HG02840 (cell line): ENCODE measurements around the gene SERTAD2.

ENCODE experiments used
- ATAC-seq: cut with Tn5 transposase; IDR thresholded peaks from one replicate; pipeline ENCODE4 v1.9.1; 2021; ENCODE audit warnings: mild to moderate bottlenecking, moderate library complexity, moderate number of reproducible peaks; ENCODE audit not compliant: unreplicated experiment, low FRiP score

Gene SERTAD2, protein sequence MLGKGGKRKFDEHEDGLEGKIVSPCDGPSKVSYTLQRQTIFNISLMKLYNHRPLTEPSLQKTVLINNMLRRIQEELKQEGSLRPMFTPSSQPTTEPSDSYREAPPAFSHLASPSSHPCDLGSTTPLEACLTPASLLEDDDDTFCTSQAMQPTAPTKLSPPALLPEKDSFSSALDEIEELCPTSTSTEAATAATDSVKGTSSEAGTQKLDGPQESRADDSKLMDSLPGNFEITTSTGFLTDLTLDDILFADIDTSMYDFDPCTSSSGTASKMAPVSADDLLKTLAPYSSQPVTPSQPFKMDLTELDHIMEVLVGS

DNA sequence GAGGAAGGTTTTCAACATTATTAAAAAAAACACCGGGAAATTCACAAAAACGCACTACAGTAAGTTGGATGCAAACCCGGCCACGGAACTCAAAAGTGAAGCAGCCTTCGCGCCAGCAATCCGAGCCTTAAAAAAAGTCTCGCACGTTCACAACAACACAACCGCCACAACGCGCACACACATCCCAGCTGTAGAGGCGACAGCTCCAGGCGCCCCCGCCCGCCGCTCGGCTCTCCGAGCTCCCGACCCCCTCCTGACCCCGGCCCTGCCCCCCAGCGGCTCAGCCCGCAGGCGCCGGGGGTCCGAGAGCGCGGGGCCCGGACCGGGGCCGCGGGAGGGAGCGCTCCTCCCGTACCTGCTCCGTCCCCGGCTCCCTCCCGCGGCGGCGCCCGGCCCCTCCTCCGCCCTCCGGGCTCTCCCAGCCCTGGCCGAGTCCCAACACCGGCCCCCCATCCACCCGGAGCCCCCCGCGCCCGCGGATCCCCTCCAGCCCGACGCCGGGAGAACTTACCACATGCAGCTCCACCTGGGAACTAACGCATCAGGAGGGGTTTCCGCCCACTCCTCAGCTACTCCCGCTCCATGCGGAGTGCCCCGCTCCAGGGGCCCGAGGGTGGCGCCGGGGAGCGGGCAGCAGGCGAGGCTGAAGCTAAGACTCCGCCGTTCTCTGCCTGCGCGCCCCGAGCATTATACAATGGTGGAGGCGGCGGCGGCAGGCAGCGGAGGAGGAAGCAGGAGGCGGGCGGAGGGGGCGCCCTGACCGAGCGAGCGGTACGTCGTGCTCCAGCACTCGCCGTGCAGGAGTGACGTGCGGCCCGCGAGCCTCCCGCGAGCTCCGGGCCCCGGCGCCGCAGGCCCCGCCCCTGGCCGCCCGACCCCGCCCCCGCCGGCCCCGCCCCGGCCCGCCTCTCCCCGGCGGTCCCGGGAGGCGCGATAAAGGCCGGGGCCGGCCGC lies at the start of gene SERTAD2:
Gene SERTAD2 (minus strand): TSS at position 805 of the 954 bp plus-strand sequence. CDS start 17,042 bp downstream, outside the sequence.
- peak; percentile 54 for ATAC-seq

DNA sequence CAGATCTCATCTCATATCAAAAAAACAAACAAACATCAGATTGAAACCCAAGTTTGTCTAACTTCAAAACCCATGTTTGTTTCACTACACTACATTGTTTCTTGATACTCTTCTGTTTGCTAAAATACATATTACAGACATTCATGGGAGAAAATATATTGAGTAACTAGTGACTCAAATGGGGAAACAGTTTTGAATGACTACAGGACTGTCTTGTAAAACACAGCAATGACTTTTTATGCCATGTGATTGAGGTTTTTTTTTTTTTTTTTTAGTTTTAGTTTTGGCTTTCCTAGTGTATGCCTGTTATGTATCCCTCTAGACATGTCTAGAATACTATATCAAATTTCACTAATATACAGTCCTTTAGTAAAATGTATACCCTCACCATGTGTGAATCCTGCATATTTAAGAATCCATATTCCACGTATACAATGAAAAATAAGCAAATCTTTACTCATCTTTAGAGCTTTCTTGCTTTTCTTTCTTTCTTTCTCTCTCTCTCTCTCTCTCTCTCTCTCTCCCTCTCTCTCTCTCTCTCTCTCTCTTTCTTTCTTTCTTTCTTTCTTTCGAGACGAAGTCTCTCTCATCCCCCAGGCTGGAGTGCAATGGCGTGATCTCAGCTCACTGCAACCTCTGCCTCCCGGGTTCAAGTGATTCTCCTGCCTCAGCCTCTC lies 46.6 kb upstream of the SERTAD2 start:
- ATAC-seq: peak; percentile 35

DNA sequence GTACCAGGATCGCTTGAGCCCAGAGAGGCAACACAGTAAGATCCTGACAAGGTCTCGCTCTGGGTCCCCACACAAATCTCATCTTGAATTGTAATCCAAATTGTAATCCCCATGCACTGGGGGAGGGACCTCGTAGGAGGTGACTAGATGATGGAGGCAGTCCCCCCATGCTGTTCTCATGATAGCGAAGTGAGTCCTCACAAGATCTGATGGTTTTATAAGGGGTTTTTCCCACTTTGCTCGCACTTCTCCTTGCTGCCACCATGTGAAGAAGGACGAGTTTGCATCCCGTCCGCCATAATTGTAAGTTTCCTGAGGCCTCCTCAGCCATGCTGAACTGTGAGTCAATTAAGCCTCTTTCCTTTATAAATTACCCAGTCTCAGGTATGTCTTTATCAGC lies 46.0 kb upstream of the SERTAD2 start:
- ATAC-seq: peak; percentile 19

DNA sequence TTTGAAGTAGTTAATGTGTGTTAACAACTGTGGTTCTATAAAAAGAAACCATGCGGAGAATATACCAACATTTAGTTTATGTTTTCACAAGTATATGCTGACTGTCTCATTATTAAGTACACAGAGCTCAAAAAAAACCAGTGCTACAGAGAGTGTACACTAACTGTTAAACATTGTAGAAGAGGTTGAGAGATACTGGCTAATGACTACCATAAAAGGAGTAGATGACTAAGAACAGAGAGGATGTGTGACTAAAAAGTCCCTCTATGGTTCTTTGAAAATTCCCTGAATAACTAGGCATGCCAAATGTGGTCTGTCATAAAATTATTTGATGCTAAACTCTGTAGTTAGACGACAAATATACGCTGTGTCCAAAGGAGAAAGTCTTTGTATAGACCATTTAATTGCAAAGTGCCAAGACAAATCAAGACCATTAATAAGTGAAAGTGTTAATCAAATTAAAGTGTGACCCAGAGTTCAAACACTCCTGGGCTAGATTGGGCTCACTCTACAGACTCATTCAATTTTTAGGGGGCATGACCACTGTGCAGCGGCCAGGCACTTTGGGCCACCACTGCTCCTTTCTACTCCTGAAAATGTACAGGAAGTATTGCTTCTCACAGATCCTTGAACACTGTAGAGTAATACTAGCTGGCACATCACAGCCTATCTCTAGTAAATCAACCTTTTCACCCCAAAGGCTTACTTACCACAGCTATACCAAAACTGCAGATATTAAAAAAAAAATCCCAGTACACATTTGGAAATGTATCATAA lies 45.1 kb upstream of the SERTAD2 start:
- ATAC-seq: peak; percentile 77

DNA sequence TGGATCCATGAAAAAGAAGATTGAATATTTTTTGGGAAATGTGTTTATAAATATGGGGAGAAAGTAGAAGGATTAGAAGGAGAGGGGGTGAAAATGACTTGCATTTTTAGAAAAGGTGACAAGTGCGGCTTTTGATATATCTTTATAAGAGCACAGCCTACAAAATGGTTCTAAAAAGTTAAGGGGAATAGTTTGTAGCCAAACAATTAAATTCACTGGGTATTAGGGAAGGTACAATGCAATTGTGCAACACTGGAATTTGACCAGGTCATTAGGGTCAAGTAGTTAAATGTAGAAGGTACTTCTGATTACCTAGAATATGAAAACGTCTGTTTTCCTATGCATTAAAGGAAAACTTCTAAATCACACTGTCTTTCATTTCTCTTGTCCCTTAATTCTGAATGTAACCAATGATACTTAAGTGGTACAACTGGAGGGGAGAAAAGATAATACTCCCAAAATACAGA lies 44.5 kb upstream of the SERTAD2 start:
- no peak for ATAC-seq

DNA sequence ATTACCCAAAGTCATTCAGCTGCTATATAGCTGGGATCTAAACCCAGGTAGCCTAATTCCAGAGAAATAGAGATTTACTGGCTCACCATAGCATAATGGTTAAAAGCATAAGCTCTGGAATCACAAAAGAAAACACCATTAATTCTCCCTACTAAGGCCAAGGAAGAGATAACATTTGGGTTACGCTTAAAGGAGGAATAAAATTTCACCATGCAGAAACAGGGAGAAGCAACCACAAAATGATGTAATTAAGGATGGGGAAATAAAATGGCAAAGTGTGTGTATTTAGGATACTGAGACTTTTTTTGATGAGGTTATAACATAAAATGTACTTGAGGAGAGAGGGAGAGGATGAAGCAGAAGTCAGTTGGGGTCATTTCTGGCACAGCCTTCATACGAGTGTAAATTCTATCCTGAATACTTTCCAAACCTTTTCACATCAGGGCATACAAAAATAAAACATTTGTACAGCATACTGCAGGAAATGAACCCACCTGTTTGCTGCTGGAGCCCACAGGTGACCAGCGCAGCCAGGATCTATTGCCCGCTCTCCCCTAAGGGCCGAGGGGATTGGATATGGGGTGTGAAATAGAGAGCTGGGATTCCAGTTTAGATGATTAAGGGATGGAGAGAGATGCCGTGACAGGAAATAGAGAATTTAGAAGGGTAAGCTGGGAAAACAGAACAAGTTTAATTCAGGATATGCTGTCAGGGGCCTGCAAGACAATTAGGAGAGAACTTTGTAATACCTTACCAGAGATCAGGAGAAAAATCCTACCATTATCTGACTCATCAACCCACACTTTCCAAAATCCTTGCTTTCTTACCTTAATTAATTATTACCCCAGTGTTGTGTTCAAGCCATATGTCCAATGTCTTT lies 43.8 kb upstream of the SERTAD2 start:
- no peak for ATAC-seq

DNA sequence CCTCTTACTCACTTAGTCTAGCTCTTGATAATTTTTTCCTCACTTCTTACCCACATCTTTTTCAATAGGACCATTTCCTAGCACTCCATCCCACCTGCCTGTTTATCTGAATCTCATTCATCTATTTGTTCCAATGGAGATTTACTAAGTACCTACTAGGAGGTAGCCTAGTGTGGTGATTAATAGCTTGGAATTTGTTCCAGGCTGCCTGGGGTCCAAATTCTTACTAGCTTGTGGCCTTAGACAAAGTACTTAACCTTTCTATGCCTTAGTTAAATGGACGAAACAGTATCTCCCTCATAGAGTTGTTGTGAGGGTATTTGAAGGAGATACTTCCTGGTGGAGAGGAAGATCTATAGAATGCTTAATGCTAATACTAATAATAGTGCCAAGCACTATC lies 42.9 kb upstream of the SERTAD2 start:
- ATAC-seq: no peak

DNA sequence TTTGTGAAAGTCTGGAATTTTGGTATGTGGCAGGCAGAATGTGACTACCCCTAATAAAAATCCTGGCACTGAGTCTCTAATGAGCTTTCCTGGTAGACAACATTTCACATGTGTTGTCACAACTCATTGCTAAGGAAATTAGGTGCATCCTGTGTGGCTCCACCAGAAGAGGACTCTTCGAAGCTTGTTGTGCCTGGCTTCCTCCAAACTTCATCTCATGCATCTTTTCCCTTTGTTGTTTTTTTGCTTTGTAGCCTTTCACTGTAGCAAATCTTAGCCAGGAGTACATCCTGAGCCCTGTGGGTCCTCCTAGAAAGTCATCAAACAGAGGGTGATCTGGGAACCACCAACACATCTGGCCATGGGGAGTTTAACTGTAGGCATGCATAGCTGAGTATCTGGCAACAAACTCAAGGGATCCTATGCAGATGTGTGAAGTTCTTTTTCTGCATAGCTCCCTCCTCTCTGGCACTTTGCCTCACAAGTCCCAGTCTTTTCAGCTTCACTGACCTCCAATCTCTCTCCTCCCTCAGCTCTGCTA lies 42.1 kb upstream of the SERTAD2 start:
- ATAC-seq: no peak

DNA sequence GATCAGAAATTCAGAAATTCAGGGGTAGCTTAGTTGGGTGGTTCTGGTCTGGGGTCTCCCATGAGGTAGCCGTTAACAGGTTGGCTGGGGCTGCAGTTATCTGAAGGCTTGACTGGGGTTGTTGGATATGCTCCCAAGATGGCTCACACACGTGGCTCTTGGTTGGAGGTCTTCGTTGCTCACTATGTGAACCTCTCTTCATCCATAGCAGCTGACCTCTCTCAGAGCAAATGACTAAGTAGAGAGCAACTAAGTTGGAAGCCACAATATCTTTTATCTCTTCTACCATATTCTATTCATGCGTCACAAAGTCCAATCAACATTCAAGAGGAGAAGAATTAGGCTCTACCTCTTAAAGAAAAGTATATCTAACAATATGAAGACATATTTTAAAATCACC lies 38.7 kb upstream of the SERTAD2 start:
- ATAC-seq: no peak

DNA sequence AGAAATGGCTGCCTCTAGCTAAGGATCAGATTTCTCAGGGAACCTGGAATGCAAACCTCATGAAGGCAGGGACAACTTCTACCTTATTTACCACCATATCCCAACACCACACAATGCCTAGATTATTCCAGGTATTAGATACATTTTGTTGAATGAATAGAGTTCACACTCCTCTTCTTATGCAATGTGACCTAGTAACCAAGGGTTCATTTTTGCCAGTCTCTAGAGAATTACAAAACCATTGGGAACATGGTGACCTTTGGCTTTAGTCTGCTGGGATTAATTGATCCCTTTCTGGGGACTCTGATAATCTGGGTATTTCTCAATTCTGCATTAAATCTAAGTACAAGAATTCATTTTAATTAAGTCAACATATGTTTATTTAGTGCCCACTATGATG lies 35.2 kb upstream of the SERTAD2 start:
- ATAC-seq: no peak

DNA sequence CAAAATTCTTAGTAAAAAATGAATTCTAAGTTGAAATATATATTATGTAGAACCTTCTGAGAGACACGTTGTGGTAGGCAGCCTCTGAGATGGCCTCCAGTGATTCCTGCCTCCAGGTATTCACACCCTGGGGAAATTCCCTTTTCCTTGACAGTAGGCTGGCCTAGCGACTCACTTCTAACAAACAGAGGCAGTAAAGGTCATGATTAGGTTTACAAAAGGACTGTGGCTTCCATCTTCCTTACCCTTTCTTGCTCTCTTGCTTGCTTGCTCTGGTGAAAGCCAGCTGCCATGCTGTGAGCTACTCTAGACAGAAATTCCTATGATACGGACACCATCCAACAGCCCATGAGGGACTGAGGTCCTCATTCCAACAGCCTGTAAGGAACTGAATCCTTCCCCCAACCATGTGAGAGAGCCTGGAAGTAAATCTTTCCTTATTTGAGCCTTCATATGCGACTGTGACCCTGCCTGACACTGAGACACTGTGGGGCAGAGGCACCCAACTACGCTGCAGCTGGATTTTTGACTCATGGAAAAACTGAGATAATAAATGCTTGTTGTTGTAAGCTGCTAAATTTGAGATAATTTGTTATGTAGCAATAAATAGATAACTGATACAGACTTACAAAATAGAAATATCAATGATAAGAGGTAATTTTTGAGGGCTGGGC lies 32.7 kb upstream of the SERTAD2 start:
- ATAC-seq: no peak

DNA sequence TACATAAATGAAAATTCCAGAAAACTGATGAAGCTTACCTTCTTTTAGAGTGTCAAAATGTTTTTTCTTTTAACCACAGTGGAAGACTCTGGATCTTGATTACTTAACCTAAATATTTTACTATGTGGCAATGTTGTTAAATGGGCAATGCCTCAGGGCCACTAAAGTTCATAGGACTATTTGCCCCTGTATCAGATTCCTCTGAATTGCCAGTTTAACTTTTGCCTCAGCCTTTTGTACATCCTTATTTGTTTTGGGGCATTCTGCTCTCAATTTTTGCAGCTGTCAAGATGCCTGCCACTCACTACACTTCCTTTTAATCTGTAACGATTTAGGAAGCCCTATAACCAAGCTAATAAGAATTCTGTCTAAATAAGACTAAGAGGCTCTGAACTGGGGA lies 31.7 kb upstream of the SERTAD2 start:
- ATAC-seq: no peak

DNA sequence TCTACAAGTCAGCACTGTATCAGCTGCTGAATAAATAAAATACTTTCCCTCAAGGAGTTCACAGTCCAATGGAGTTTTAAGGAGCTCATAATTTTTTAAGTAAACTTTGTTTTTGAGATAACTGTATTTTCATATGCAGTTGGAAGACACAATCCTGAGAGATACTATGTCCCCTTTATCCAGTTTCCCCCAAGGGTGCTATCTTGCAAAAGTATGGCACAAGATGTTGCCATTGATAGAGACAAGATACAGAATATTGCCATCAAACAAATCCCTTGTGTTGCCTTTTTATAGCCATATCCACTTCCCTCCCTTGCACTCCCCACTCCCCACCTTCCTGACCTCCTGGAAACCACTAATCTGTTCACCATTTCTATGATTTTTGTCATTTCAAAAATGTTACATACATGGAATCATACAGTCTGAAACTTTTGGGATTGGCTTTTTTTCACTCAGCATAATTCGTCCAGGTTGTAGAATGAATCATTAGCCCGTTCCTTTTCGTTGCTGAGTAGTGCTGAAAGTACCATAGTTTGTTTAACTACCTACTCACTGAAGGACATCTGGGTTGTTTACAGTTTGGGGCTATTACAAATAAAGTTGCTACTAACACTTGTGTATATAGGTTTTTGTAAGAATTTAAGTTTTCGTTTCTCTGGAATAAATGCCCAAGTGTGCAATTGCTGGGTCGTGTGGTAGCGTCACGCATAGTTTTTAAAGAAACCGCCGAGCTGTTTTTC lies 30.2 kb upstream of the SERTAD2 start:
- ATAC-seq: no peak

DNA sequence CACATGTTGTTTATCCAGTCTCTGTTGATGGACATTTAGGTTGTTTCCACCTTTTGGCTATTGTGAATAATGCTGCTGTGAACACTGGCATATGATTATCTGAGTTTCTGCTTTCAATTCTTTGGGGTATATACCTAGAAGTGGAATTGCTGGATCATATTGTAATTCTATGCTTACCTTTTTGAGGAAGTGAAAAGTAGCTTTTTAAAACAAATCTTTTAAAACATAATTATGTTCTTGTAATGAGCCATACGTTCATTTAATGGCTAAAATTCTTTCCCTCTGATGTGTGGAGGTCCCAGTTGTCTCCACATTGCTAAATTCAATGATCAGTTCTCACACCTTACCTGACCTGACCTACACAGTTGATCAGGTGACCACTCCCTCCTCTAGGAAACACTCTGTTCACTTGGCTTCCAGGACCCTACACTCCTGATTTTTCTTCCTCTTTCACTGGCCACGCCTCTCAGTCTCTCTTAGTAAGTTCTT lies 27.8 kb upstream of the SERTAD2 start:
- no peak for ATAC-seq

DNA sequence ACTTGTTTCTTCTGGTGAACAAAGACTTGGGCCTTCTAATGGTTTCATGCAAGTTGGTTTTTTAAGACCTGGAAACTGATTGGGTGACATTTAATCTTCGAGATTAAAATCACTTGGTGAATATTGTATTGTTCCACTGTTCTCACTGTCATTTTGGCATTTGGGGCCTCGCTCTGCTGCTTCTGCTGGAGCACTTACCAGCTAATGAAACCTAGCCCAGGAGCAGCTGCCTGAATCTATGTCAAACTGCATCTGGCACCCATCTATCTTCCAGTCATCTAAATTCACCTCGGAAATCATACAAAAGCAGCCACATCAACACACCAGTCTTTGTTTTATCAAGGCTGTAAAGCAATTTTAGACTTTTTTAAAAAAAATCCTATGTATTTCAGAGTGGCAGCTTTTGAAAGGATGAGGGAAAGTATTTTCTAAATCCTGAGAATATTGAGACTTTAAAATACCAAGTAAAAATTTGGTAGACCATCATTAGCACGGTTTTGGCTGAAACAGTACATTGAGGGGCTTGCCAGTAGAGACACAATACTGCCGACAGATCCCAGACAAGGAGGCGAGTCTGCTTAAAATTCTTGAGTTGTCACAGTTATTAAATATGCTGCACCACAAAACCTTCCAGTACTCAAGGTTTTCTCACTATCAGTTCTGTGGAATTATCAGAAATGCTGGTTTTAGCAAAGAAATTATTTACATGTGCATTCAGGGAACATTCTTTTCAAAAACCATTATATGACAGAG lies 26.1 kb upstream of the SERTAD2 start:
- no peak for ATAC-seq

DNA sequence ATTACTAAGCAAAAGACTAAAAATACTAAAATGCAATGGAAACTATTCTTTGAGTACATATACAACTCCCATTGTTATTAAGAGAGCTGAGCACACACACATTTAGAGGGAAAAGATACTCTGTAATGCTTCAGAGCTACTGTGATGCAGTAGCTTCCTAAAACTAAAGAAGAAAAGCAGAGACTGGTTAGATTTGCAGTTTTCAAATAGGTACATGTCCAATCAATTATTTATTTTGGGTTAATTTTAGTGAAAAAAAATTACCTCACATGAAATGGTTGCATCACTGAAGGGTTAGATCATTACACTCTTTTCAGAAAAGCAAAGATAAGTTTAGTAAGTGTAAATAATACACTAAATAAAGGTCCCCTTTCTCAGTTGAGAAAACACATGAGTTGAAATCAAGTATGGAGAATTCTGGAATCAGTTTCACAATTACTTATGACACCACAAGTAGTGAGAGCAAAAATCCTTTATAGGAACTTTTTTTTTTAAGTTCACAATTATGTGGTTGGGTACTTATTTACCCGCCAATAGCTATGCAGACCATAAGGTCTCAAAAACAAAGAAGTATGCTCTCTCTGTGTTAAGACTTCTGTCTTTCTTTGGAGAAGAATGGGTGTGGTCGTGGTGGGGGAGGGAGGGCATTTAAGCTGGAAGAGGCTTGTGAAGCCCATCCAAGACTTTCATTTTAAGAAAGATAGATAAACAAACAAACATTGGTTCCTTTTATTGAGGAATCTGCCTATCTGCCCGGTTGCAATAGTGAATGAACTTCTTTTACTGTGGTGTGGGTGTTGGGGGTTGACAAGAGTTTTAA lies 25.3 kb upstream of the SERTAD2 start:
- ATAC-seq: no peak
